Right lobe of liver (tissue), 4 donors: ENCODE data around the gene SH2D3A.

Source experiments
- POLR2A ChIP-seq: fragments of 450-650 bp; IDR thresholded peaks from one replicate; pipeline ENCODE4 v1.6.1; 2017; ENCODE audit warnings: antibody characterized with exemption, mild to moderate bottlenecking
- TF ChIP-seq, protein P1 (sequence below), 4 donors: fragments of 200-600 bp in 3 of 4; fragments of 450-650 bp in 1 of 4; IDR thresholded peaks; one replicate each; pipeline versions ENCODE4 v1.5.1 to v1.8.0; 2016 to 2022; ENCODE audit warnings: antibody characterized with exemption in 4 of 4, mild to moderate bottlenecking in 2 of 4
- donor health status: DM: no; HTN: no; CAD: no.
- donor health status: DM: no; HTN: no; CAD: no.
- donor health status: DM: no; HTN: yes; CAD: no.

DNA sequence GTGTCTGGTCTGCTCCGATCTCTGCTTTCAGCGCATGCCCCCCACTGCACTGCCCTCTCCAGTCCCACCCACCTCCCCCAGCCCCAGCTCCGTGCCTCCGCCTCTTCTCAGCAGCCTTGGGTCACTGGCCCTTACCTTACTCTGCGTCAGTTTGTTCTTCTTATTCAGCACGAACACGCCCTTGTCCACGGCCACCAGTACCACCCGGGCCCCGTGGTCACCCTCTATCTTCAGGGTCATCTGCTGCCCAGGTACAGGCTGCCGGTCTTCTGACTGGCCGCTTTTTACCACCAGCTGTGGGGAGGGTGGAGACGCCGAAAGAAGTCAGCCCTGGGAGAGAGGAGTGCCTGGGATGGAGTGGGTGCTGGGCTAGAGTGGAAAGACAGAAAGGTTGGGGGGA lies 57.7 kb downstream of the SH2D3A start:
- TF ChIP-seq, protein P1, sequence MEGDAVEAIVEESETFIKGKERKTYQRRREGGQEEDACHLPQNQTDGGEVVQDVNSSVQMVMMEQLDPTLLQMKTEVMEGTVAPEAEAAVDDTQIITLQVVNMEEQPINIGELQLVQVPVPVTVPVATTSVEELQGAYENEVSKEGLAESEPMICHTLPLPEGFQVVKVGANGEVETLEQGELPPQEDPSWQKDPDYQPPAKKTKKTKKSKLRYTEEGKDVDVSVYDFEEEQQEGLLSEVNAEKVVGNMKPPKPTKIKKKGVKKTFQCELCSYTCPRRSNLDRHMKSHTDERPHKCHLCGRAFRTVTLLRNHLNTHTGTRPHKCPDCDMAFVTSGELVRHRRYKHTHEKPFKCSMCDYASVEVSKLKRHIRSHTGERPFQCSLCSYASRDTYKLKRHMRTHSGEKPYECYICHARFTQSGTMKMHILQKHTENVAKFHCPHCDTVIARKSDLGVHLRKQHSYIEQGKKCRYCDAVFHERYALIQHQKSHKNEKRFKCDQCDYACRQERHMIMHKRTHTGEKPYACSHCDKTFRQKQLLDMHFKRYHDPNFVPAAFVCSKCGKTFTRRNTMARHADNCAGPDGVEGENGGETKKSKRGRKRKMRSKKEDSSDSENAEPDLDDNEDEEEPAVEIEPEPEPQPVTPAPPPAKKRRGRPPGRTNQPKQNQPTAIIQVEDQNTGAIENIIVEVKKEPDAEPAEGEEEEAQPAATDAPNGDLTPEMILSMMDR (IDR thresholded peaks at IDR 0.05): no peak
- TF ChIP-seq POLR2A: no peak
